Measurements from ENCODE around the gene SALL4. TPM values are rescaled to one million over a fixed set of nuclear protein-coding genes. Genes with fewer than 3 reads are reported as not detected.
"Not testable (repeated sequence)": the region's sequence is repeated elsewhere in the genome, so short reads cannot be mapped to it uniquely, and the experiment has no call there.

Gene SALL4
- total RNA-seq, 2 donors from 2014 or later, result 333 to 397 TPM

GRCh38 chr20:51768759-51769517, 33.4 kb downstream of the SALL4 start:
- H3K36me3 ChIP-seq (ENCODE audit: control insufficient read depth, insufficient read depth, low read length), result peaks cover 29% of the 10 kb centered on the region
- Mint-ChIP-seq H3K36me3 (ENCODE audit: low read depth) (peaks cover 27% of the 10 kb centered on the region), H3K4me1 (peaks cover 7% of the 10 kb centered on the region), H3K9me3 (no peaks in the 10 kb centered on the region), H3K27me3 (ENCODE audit: insufficient read depth) (no peaks in the 10 kb centered on the region), H3K27ac (peak overlapping the region; percentile 75), H3K4me3 (peak overlapping the region; percentile 67)
- no peak overlapping the region for H3K27ac ChIP-seq (ENCODE audit: low read depth, low read length)
- no peaks in the 10 kb centered on the region for H3K9me3 ChIP-seq (ENCODE audit: control insufficient read depth, low read length)
- H3K27me3 ChIP-seq (ENCODE audit: control insufficient read depth, insufficient read depth, low read length, poor library complexity, severe bottlenecking), result no peaks in the 10 kb centered on the region
- DNase-seq, result no peak
- 79 to 82% methylated on average over 8 to 12 of the region's 16 CpGs for WGBS, 2 experiments (ENCODE audit: insufficient coverage in 1 of 2, insufficient read length in 1 of 2)
- H3K4me1 ChIP-seq (ENCODE audit: control insufficient read depth, insufficient read depth, low read length), result no peaks in the 10 kb centered on the region
- peak; percentile 16 for TF ChIP-seq CTCF (conservative IDR thresholded peaks at IDR 0.05)
- no peak overlapping the region for H3K9ac ChIP-seq (ENCODE audit: extremely low read depth, low read length, poor library complexity, severe bottlenecking)
- H3K4me3 ChIP-seq (ENCODE audit: low read length), result no peak overlapping the region

- no peaks in the 10 kb centered on the region for H3K9me3 Mint-ChIP-seq
- no peaks in the 10 kb centered on the region for H3K27me3 ChIP-seq (ENCODE audit: control insufficient read depth, insufficient read depth, low read length, poor library complexity, severe bottlenecking)
- H3K4me3 Mint-ChIP-seq, result peak within 1 kb of the TSS; percentile 70
- peak; percentile 48 for TF ChIP-seq CTCF (conservative IDR thresholded peaks at IDR 0.05)
- peak within 1 kb of the TSS; percentile 69 for H3K9ac ChIP-seq (ENCODE audit: extremely low read depth, low read length, poor library complexity, severe bottlenecking)
- H3K27ac Mint-ChIP-seq, result peak within 1 kb of the TSS; percentile 95
- H3K9me3 ChIP-seq (ENCODE audit: control insufficient read depth, low read length), result no peaks in the 10 kb centered on the region
- H3K27me3 Mint-ChIP-seq (ENCODE audit: insufficient read depth), result no peaks in the 10 kb centered on the region
- peaks cover 24% of the 10 kb centered on the region for H3K36me3 Mint-ChIP-seq (ENCODE audit: low read depth)
- H3K4me1 Mint-ChIP-seq, result peaks cover 7% of the 10 kb centered on the region
- peak within 1 kb of the TSS; percentile 87 for H3K4me3 ChIP-seq (ENCODE audit: low read length)
- H3K27ac ChIP-seq (ENCODE audit: low read depth, low read length), result no peak within 1 kb of the TSS
- H3K4me1 ChIP-seq (ENCODE audit: control insufficient read depth, insufficient read depth, low read length), result no peaks in the 10 kb centered on the region
- peaks cover 26% of the 10 kb centered on the region for H3K36me3 ChIP-seq (ENCODE audit: control insufficient read depth, insufficient read depth, low read length)
- DNase-seq, result peak; percentile 73
- 1 to 2% methylated on average over 12 to 115 of the region's 131 CpGs for WGBS, 2 experiments (ENCODE audit: insufficient coverage in 1 of 2, insufficient read length in 1 of 2)
Observed at GRCh38 chr20:51767867-51768758, 34.2 kb downstream of the SALL4 start, which contains the start of gene ATP9A. ATP9A (minus strand) TSS chr20:51768390; CDS start chr20:51768369, 21 bp downstream.

GRCh38 chr20:51766994-51767866, 35.1 kb downstream of the SALL4 start:
- TF ChIP-seq CTCF (conservative IDR thresholded peaks at IDR 0.05), result peak; percentile 79
- H3K4me3 Mint-ChIP-seq, result peak overlapping the region; percentile 70
- H3K9ac ChIP-seq (ENCODE audit: extremely low read depth, low read length, poor library complexity, severe bottlenecking), result peak overlapping the region; percentile 71
- H3K27ac ChIP-seq (ENCODE audit: low read depth, low read length), result peak overlapping the region; percentile 24
- no peaks in the 10 kb centered on the region for H3K9me3 Mint-ChIP-seq
- no peaks in the 10 kb centered on the region for H3K27me3 ChIP-seq (ENCODE audit: control insufficient read depth, insufficient read depth, low read length, poor library complexity, severe bottlenecking)
- peaks cover 7% of the 10 kb centered on the region for H3K4me1 Mint-ChIP-seq
- no peaks in the 10 kb centered on the region for H3K4me1 ChIP-seq (ENCODE audit: control insufficient read depth, insufficient read depth, low read length)
- WGBS, 2 experiments (ENCODE audit: insufficient coverage in 1 of 2, insufficient read length in 1 of 2), result 2 to 3% methylated on average over 34 to 57 of the region's 61 CpGs
- H3K36me3 ChIP-seq (ENCODE audit: control insufficient read depth, insufficient read depth, low read length), result peaks cover 28% of the 10 kb centered on the region
- no peaks in the 10 kb centered on the region for H3K9me3 ChIP-seq (ENCODE audit: control insufficient read depth, low read length)
- H3K4me3 ChIP-seq (ENCODE audit: low read length), result peak overlapping the region; percentile 87
- H3K36me3 Mint-ChIP-seq (ENCODE audit: low read depth), result peaks cover 20% of the 10 kb centered on the region
- H3K27me3 Mint-ChIP-seq (ENCODE audit: insufficient read depth), result no peaks in the 10 kb centered on the region
- DNase-seq, result peak; percentile 96
- peak overlapping the region; percentile 95 for H3K27ac Mint-ChIP-seq

- not testable (repeated sequence) for H3K27me3 Mint-ChIP-seq (ENCODE audit: insufficient read depth); H3K27ac ChIP-seq (ENCODE audit: low read depth, low read length); H3K4me1 ChIP-seq (ENCODE audit: control insufficient read depth, insufficient read depth, low read length); H3K4me3 Mint-ChIP-seq; H3K27me3 ChIP-seq (ENCODE audit: control insufficient read depth, insufficient read depth, low read length, poor library complexity, severe bottlenecking); H3K4me1 Mint-ChIP-seq; H3K9me3 Mint-ChIP-seq; DNase-seq; H3K9me3 ChIP-seq (ENCODE audit: control insufficient read depth, low read length); H3K27ac Mint-ChIP-seq; H3K4me3 ChIP-seq (ENCODE audit: low read length); H3K9ac ChIP-seq (ENCODE audit: extremely low read depth, low read length, poor library complexity, severe bottlenecking)
- H3K36me3 Mint-ChIP-seq (ENCODE audit: low read depth), result peaks cover 33% of the 10 kb centered on the region
- H3K36me3 ChIP-seq (ENCODE audit: control insufficient read depth, insufficient read depth, low read length), result peaks cover 29% of the 10 kb centered on the region
- WGBS, 2 experiments (ENCODE audit: insufficient coverage in 1 of 2, insufficient read length in 1 of 2), result 94 to 98% methylated on average over 10 of the region's 10 CpGs
Observed at GRCh38 chr20:51765381-51765780, 36.9 kb downstream of the SALL4 start.

Data from endodermal cell (in vitro differentiated cells).